ENCODE measurements around the gene NXF3.
"Not testable (repeated sequence)": the region's sequence is repeated elsewhere in the genome, so short reads cannot be mapped to it uniquely, and the experiment has no call there.

NXF3 gene

DNA sequence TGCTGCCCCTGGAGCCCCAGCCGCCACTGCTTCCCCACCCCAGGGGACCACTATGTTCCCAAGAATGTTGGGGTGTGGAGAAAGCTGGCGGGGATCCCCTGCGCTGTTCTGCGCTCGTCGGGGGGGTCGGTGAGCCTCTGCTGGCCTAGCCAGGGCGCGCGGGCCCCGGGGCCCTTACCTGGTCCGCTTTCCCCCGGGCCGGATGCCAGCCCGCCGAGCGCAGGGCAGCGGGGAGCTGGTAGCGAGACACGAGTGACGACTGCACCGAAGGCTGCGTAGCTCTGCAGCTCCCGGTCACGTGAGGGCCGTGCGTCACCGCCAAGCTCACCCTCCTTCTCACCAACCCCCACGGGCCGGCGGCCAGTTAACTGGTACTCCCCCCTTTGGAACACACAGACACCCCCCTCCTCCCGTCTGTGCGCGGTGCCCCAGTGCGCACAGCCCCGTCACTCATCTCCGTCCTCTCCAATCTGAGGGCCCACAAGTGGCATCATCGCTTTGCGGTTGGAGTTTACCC lies 29.0 kb downstream of the NXF3 start, which contains the start of gene BEX1:
Gene BEX1 (minus strand): TSS at position 254 of the 517 bp plus-strand sequence. CDS start 897 bp downstream, outside the sequence.
- TF ChIP-seq, protein P1, sequence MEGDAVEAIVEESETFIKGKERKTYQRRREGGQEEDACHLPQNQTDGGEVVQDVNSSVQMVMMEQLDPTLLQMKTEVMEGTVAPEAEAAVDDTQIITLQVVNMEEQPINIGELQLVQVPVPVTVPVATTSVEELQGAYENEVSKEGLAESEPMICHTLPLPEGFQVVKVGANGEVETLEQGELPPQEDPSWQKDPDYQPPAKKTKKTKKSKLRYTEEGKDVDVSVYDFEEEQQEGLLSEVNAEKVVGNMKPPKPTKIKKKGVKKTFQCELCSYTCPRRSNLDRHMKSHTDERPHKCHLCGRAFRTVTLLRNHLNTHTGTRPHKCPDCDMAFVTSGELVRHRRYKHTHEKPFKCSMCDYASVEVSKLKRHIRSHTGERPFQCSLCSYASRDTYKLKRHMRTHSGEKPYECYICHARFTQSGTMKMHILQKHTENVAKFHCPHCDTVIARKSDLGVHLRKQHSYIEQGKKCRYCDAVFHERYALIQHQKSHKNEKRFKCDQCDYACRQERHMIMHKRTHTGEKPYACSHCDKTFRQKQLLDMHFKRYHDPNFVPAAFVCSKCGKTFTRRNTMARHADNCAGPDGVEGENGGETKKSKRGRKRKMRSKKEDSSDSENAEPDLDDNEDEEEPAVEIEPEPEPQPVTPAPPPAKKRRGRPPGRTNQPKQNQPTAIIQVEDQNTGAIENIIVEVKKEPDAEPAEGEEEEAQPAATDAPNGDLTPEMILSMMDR (IDR thresholded peaks at IDR 0.05; ENCODE audit: control insufficient read depth, extremely low read depth, insufficient read depth), result no peak
- DNase-seq (ENCODE audit: low read depth), result no peak
- H3K4me3 ChIP-seq (ENCODE audit: low read depth, low read length), result no peak within 1 kb of the TSS

- no peak overlapping the region for H3K4me3 ChIP-seq (ENCODE audit: low read depth, low read length)
- TF ChIP-seq, protein P1 (IDR thresholded peaks at IDR 0.05; ENCODE audit: control insufficient read depth, extremely low read depth, insufficient read depth), result no peak
- DNase-seq (ENCODE audit: low read depth), result no peak
Observed at GRCh38 chrX:103063191-103063845, 29.6 kb downstream of the NXF3 start.

DNA sequence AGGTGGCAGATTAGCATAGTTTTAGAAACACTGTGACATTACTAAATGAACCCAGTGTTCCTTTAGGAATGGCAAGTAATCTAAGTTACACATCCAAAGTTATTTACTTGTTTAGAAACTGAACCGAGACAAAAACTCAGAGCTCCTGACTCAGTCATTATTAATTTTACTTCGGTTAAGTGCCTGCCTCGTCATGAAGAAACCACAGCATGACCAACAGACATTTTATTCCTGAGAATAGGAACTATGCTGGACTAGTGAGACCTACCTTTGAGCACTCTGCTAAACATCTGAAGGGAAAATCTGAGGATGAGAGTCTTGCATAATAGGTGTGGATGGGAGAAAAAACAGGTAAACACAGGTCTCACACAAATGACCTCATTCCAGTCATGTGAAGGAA lies 31.5 kb downstream of the NXF3 start:
- DNase-seq (ENCODE audit: low read depth), result no peak
- H3K4me3 ChIP-seq (ENCODE audit: low read depth, low read length), result no peak overlapping the region
- TF ChIP-seq, protein P1 (IDR thresholded peaks at IDR 0.05; ENCODE audit: control insufficient read depth, extremely low read depth, insufficient read depth), result no peak

DNA sequence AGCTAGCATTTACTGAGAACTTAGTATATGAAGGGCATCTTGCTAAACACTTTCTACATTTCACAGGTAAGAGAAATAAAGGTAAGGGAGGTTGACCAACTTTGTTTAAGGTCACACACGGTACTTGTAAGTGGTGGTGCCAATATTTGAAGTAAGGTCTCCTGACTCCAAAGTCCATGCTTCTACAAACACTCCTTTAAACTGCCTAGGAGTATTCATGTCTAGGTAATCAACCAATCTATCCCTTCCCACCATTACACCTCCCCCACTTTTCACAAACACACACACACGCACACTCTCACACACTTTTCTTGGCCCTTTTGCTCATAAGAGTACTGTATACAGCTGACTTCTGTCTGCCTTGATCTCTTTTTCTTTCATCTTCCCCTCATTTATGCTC lies 36.0 kb downstream of the NXF3 start:
- DNase-seq (ENCODE audit: low read depth), result no peak
- H3K4me3 ChIP-seq (ENCODE audit: low read depth, low read length), result no peak overlapping the region
- TF ChIP-seq, protein P1 (IDR thresholded peaks at IDR 0.05; ENCODE audit: control insufficient read depth, extremely low read depth, insufficient read depth), result no peak

DNA sequence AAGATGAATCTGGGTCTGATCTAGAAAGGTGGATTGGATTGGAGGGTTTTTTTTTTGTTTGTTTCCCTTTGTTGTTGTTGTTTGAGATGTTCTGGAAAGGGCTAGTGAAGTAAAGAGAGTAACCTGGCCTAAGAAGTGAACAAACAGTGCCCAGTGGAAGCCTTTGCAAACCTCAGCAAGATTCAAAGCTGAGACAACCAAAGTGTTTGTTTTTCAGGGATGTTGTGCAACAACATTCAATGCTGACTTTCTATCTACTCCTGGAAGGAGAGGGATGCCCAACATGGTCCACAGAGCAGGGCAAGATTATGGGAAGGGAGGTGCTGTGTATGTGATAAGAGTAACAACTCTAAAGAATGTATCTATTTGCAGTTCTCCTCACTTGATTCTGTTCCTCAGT lies 40.3 kb downstream of the NXF3 start:
- peak; percentile 3 for DNase-seq (ENCODE audit: low read depth)
- TF ChIP-seq, protein P1 (IDR thresholded peaks at IDR 0.05; ENCODE audit: control insufficient read depth, extremely low read depth, insufficient read depth), result no peak
- H3K4me3 ChIP-seq (ENCODE audit: low read depth, low read length), result no peak overlapping the region

GRCh38 chrX:103051260-103051789 lies 41.6 kb downstream of the NXF3 start:
- no peak for DNase-seq (ENCODE audit: low read depth)
- TF ChIP-seq, protein P1 (IDR thresholded peaks at IDR 0.05; ENCODE audit: control insufficient read depth, extremely low read depth, insufficient read depth), result no peak
- no peak overlapping the region for H3K4me3 ChIP-seq (ENCODE audit: low read depth, low read length)

DNA sequence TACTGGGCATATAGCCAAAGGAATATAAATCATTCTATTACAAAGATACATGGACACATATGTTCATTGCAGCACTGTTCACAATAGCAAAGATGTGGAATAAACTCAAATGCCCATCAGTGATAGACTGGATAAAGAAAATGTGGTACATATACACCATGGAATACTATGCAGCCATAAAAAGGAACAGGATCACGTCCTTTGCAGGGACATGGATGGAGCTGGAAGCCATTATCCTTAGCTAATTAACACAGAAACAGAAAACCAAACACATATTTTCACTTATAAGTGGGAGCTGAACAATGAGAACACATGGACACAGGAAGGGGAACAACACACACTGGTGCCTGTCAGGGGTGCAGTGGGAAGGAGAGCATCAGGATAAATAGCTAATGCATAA lies 59.6 kb downstream of the NXF3 start:
- not testable (repeated sequence) for DNase-seq (ENCODE audit: low read depth)

More for the DNA sequence above, 59.6 kb downstream of the NXF3 start:
- H3K4me3 ChIP-seq (ENCODE audit: low read depth, low read length), result not testable (repeated sequence)
